Skin of body (tissue), 2 donors: ENCODE results near the gene NR3C1. TPM values are rescaled to one million over a fixed set of nuclear protein-coding genes. Genes with fewer than 3 reads are reported as not detected.

Experiments
- DNase-seq: peaks from one replicate; lab custom pipeline; 2025; lab: John Stamatoyannopoulos, UW
- total RNA-seq: library from RNA; depleted of rRNA; stranded (reverse); fragments of >200 nt; gene quantifications from one replicate; pipeline ENCODE4 v1.2.3, GENCODE V29; 2014

NR3C1 gene
- total RNA-seq, 1 donor from 2014 or later, result 85.2 TPM

GRCh38 chr5:143370440-143370839, 33.0 kb downstream of the NR3C1 start:
- no peak for DNase-seq

- no peak for DNase-seq
Observed at GRCh38 chr5:143364061-143364460, 39.4 kb downstream of the NR3C1 start.

- no peak for DNase-seq
Observed at GRCh38 chr5:143362664-143363227, 40.7 kb downstream of the NR3C1 start.

GRCh38 chr5:143361438-143361837, 42.0 kb downstream of the NR3C1 start:
- no peak for DNase-seq

GRCh38 chr5:143360755-143361154, 42.7 kb downstream of the NR3C1 start:
- no peak for DNase-seq

GRCh38 chr5:143359869-143360268, 43.6 kb downstream of the NR3C1 start:
- DNase-seq, result no peak

GRCh38 chr5:143356855-143357583, 46.5 kb downstream of the NR3C1 start:
- DNase-seq, result no peak

- peak; percentile 93 for DNase-seq
Observed at GRCh38 chr5:143355710-143356109, 47.8 kb downstream of the NR3C1 start.

- DNase-seq, result no peak
Observed at GRCh38 chr5:143354025-143354424, 49.5 kb downstream of the NR3C1 start.

- no peak for DNase-seq
Observed at GRCh38 chr5:143352691-143353090, 50.8 kb downstream of the NR3C1 start.

- DNase-seq, result no peak
Observed at GRCh38 chr5:143350751-143351602, 52.5 kb downstream of the NR3C1 start.

- DNase-seq, result no peak
Observed at GRCh38 chr5:143350341-143350740, 53.1 kb downstream of the NR3C1 start.

GRCh38 chr5:143349177-143349576, 54.3 kb downstream of the NR3C1 start:
- no peak for DNase-seq

- no peak for DNase-seq
Observed at GRCh38 chr5:143347698-143348344, 55.7 kb downstream of the NR3C1 start.

GRCh38 chr5:143347046-143347445, 56.4 kb downstream of the NR3C1 start:
- no peak for DNase-seq

- no peak for DNase-seq
Observed at GRCh38 chr5:143345671-143346440, 57.6 kb downstream of the NR3C1 start.

GRCh38 chr5:143343042-143343441, 60.4 kb downstream of the NR3C1 start:
- no peak for DNase-seq

- DNase-seq, result no peak
Observed at GRCh38 chr5:143342607-143343006, 60.9 kb downstream of the NR3C1 start.

- DNase-seq, result no peak
Observed at GRCh38 chr5:143341807-143342570, 61.5 kb downstream of the NR3C1 start.
